Body of pancreas (tissue), 4 donors: Measurements from ENCODE around the gene PPP1R9A. TPM values are rescaled to one million over a fixed set of nuclear protein-coding genes. Genes with fewer than 3 reads are reported as not detected.

Experiments
- ATAC-seq: fragments of 150-250 bp; one replicate; pipeline ENCODE4 v1.9.1; 2016
- DNase-seq, 4 donors: peaks; one replicate each; pipeline ENCODE4 v3.0.0-alpha.2; 2019
- H3K27ac ChIP-seq, 4 donors: fragments of 200-600 bp; sonication (generic); 1 replicate in 3 of 4; 2 replicates in 1 of 4; pipeline versions ENCODE4 v1.5.1 to v1.6.1; 2016 to 2019; ENCODE audit warnings: mild to moderate bottlenecking in 1 of 4, mixed read lengths in 1 of 4, moderate library complexity in 1 of 4
- H3K27me3 ChIP-seq, 2 donors: fragments of 200-600 bp; sonication (generic); one replicate each; pipeline ENCODE4 v1.6.0; 2016; ENCODE audit warnings: mild to moderate bottlenecking in 1 of 2
- H3K36me3 ChIP-seq, 2 donors: fragments of 200-600 bp; sonication (generic); replicated peaks in 1 of 2; 2 replicates each; pipeline ENCODE4 v1.5.1; 2016; ENCODE audit warnings: low read depth in 2 of 2; ENCODE audit not compliant: insufficient read depth in 1 of 2
- H3K4me1 ChIP-seq: fragments of 200-600 bp; sonication (generic); one replicate; pipeline ENCODE4 v1.6.0; 2016
- H3K4me3 ChIP-seq, 2 donors: fragments of 200-600 bp; sonication (generic); 1 replicate in 1 of 2; 2 replicates in 1 of 2; pipeline ENCODE4 v1.5.1; 2016 to 2019
- H3K9me3 ChIP-seq, 3 donors: fragments of 200-600 bp; sonication (generic); 1 replicate in 2 of 3; 2 replicates in 1 of 3; pipeline ENCODE4 v1.5.1; 2016
- CTCF ChIP-seq, 7 experiments: fragments of 450-650 bp in 4 of 7; fragments of 200-600 bp in 3 of 7; sonication (generic) in 3 of 7; IDR thresholded peaks; one replicate each; pipeline ENCODE4 v1.5.1; 2016 to 2019; ENCODE audit warnings: antibody characterized with exemption in 7 of 7
- POLR2A ChIP-seq, 3 donors: fragments of 450-650 bp; IDR thresholded peaks; one replicate each; pipeline ENCODE4 v1.6.1; 2016; ENCODE audit warnings: antibody characterized with exemption in 3 of 3, mild to moderate bottlenecking in 2 of 3
- WGBS, 2 donors: methylation state at CpG; one replicate each; pipeline ENCODE4 v1.1.5; 2017; 5-methylcytosine and 5-hydroxymethylcytosine counted together
- intact Hi-C: fragments of 100-400 bp; cut with DNase I; formaldehyde crosslinking; loops from one replicate; pipeline ENCODE4 v1.15.1; 2023
- total RNA-seq, 2 donors: library from RNA; depleted of rRNA; stranded (reverse); fragments of >200 nt; gene quantifications; one replicate each; pipeline ENCODE4 v1.1.0, GENCODE V29; 2016

PPP1R9A gene
- total RNA-seq, 2 donors from 2014 or later, result 16.1 to 44.2 TPM

- 50 to 52% methylated on average over 3 of the region's 3 CpGs for WGBS, 2 donors
- TF ChIP-seq CTCF (IDR thresholded peaks at IDR 0.05) (no peak), POLR2A (IDR thresholded peaks at IDR 0.05) (no peak)
- peak in 2 of 4 donors; percentile 12 to 41 for DNase-seq
- Histone ChIP-seq H3K27ac (peak overlapping the region in 1 of 4 donors; percentile 5), H3K36me3 (no peaks in the 10 kb centered on the region), H3K27me3 (no peaks in the 10 kb centered on the region), H3K4me1 (peaks cover 26% of the 10 kb centered on the region), H3K9me3 (no peaks in the 10 kb centered on the region), H3K4me3 (no peak overlapping the region)
- intact Hi-C loops, result no loop called here
- ATAC-seq, result no peak
Observed at GRCh38 chr7:94955807-94956206, 48.4 kb downstream of the PPP1R9A start.

GRCh38 chr7:94957061-94957460 lies 49.7 kb downstream of the PPP1R9A start:
- no peak overlapping the region for H3K4me3 ChIP-seq
- ATAC-seq (no peak), DNase-seq (no peak)
- H3K4me1 ChIP-seq, result peaks cover 26% of the 10 kb centered on the region
- intact Hi-C loops, result no loop called here
- no peak overlapping the region for H3K27ac ChIP-seq
- no peaks in the 10 kb centered on the region for H3K9me3 ChIP-seq
- H3K27me3 ChIP-seq, result no peaks in the 10 kb centered on the region
- H3K36me3 ChIP-seq, result no peaks in the 10 kb centered on the region
- TF ChIP-seq POLR2A (IDR thresholded peaks at IDR 0.05) (no peak), CTCF (IDR thresholded peaks at IDR 0.05) (no peak)
- 82 to 94% methylated on average over 1 of the region's 1 CpG for WGBS, 2 donors

GRCh38 chr7:94962661-94963060 lies 55.3 kb downstream of the PPP1R9A start:
- no peaks in the 10 kb centered on the region for H3K36me3 ChIP-seq
- ATAC-seq (no peak), DNase-seq (no peak)
- intact Hi-C loops, result no loop called here
- TF ChIP-seq POLR2A (IDR thresholded peaks at IDR 0.05) (no peak), CTCF (IDR thresholded peaks at IDR 0.05) (no peak)
- H3K4me1 ChIP-seq, result peaks cover 13% of the 10 kb centered on the region
- no peaks in the 10 kb centered on the region for H3K27me3 ChIP-seq
- H3K9me3 ChIP-seq, result no peaks in the 10 kb centered on the region
- no peak overlapping the region for H3K27ac ChIP-seq
- no peak overlapping the region for H3K4me3 ChIP-seq
- 87 to 93% methylated on average over 2 of the region's 2 CpGs for WGBS, 2 donors

- H3K4me1 ChIP-seq, result peaks cover 41% of the 10 kb centered on the region
- TF ChIP-seq CTCF (IDR thresholded peaks at IDR 0.05) (no peak), POLR2A (IDR thresholded peaks at IDR 0.05) (no peak)
- H3K36me3 ChIP-seq, result no peaks in the 10 kb centered on the region
- no peaks in the 10 kb centered on the region for H3K9me3 ChIP-seq
- H3K27me3 ChIP-seq, result no peaks in the 10 kb centered on the region
- intact Hi-C loops, result no loop called here
- DNase-seq (no peak), ATAC-seq (no peak)
- H3K4me3 ChIP-seq, result no peak overlapping the region
- 58 to 71% methylated on average over 7 to 8 of the region's 8 CpGs for WGBS, 2 donors
- peak overlapping the region in 2 of 4 donors; percentile 10 for H3K27ac ChIP-seq
Observed at GRCh38 chr7:94969434-94970084, 62.2 kb downstream of the PPP1R9A start.

- H3K4me3 ChIP-seq, result no peak overlapping the region
- intact Hi-C loops, result no loop called here
- H3K4me1 ChIP-seq, result peaks cover 44% of the 10 kb centered on the region
- ATAC-seq, result no peak
- H3K27me3 ChIP-seq, result no peaks in the 10 kb centered on the region
- TF ChIP-seq POLR2A (IDR thresholded peaks at IDR 0.05), result no peak
- no peak for TF ChIP-seq CTCF (IDR thresholded peaks at IDR 0.05)
- H3K9me3 ChIP-seq, result no peaks in the 10 kb centered on the region
- peak overlapping the region in 2 of 4 donors; percentile 10 for H3K27ac ChIP-seq
- no peak for DNase-seq
- WGBS, 2 donors, result 90 to 99% methylated on average over 6 to 7 of the region's 7 CpGs
- no peaks in the 10 kb centered on the region for H3K36me3 ChIP-seq
Observed at GRCh38 chr7:94970085-94970576, 62.7 kb downstream of the PPP1R9A start.
